Sigmoid colon (tissue), 7 donors: ENCODE results near the gene RASSF10. TPM values are rescaled to one million over a fixed set of nuclear protein-coding genes. Genes with fewer than 3 reads are reported as not detected.

Experiments
- DNase-seq: peaks from one replicate; pipeline ENCODE4 v3.0.0-alpha.2; 2019
- H3K27ac ChIP-seq, 4 donors: fragments of 200-600 bp; sonication (generic); one replicate each; pipeline ENCODE4 v1.5.1; 2016 to 2019; ENCODE audit warnings: mild to moderate bottlenecking in 1 of 4
- H3K27me3 ChIP-seq, 3 donors: fragments of 200-600 bp; sonication (generic); one replicate each; pipeline ENCODE4 v1.5.1; 2019; ENCODE audit warnings: mild to moderate bottlenecking in 1 of 3
- H3K36me3 ChIP-seq, 4 donors: fragments of 200-600 bp; sonication (generic); one replicate each; pipeline ENCODE4 v1.5.1; 2016 to 2019
- H3K4me1 ChIP-seq, 4 donors: fragments of 200-600 bp; sonication (generic); one replicate each; pipeline ENCODE4 v1.5.1; 2017 to 2019
- H3K4me3 ChIP-seq, 4 donors: fragments of 200-600 bp; sonication (generic); one replicate each; pipeline ENCODE4 v1.5.1; 2017 to 2019; ENCODE audit warnings: mild to moderate bottlenecking in 2 of 4, moderate library complexity in 1 of 4
- H3K9me3 ChIP-seq, 4 donors: fragments of 200-600 bp in 3 of 4; sonication (generic) in 3 of 4; one replicate each; pipeline versions ENCODE4 v1.5.1 to v1.6.1; 2013 to 2019
- EP300 ChIP-seq, 4 donors: sonication (generic); formaldehyde crosslinking; IDR thresholded peaks; one replicate each; pipeline ENCODE4 v1.6.1; 2017; ENCODE audit warnings: antibody characterized with exemption in 4 of 4
- POLR2A ChIP-seq, 2 donors: fragments of 450-650 bp; IDR thresholded peaks; one replicate each; pipeline ENCODE4 v1.6.1; 2016; ENCODE audit warnings: antibody characterized with exemption in 2 of 2, mild to moderate bottlenecking in 2 of 2, moderate library complexity in 2 of 2
- POLR2AphosphoS5 ChIP-seq, 4 donors: sonication (generic); formaldehyde crosslinking; IDR thresholded peaks; one replicate each; pipeline ENCODE4 v1.6.1; 2017; ENCODE audit warnings: antibody characterized with exemption in 4 of 4
- WGBS, 2 donors: extraction: QIAGEN DNeasy Blood & Tissue Kit; methylation state at CpG; one replicate each; pipeline ENCODE4 v1.1.7; 2013; 5-methylcytosine and 5-hydroxymethylcytosine counted together
- intact Hi-C: fragments of 100-400 bp; cut with DNase I; formaldehyde crosslinking; loops from one replicate; pipeline ENCODE4 v1.15.1; 2023
- polyA plus RNA-seq, 3 donors: library from polyadenylated mRNA; stranded (reverse); fragments of 200-250 nt; gene quantifications; one replicate each; pipeline ENCODE4 v1.2.3, GENCODE V29; 2013
- total RNA-seq, 4 donors: library from RNA; depleted of rRNA; stranded (reverse); fragments of >200 nt; gene quantifications; one replicate each; pipeline ENCODE4 v1.1.0, GENCODE V29; 2016
- TF ChIP-seq, protein P1 (sequence below), 4 experiments: fragments of 450-650 bp in 3 of 4; fragments of 200-600 bp in 1 of 4; IDR thresholded peaks; one replicate each; pipeline ENCODE4 v1.5.1; 2016 to 2019; ENCODE audit warnings: antibody characterized with exemption in 4 of 4, mild to moderate bottlenecking in 3 of 4, moderate library complexity in 2 of 4
- donor health status: healthy with polysubstance abuse.
- donor health status: Bipolar disorder and iron deficiency.
- donor health status: healthy.

RASSF10 gene
- total and polyA plus RNA-seq, 7 donors = under 0.01 to 0.60 (median 0.38) TPM; not detected in 3

DNA sequence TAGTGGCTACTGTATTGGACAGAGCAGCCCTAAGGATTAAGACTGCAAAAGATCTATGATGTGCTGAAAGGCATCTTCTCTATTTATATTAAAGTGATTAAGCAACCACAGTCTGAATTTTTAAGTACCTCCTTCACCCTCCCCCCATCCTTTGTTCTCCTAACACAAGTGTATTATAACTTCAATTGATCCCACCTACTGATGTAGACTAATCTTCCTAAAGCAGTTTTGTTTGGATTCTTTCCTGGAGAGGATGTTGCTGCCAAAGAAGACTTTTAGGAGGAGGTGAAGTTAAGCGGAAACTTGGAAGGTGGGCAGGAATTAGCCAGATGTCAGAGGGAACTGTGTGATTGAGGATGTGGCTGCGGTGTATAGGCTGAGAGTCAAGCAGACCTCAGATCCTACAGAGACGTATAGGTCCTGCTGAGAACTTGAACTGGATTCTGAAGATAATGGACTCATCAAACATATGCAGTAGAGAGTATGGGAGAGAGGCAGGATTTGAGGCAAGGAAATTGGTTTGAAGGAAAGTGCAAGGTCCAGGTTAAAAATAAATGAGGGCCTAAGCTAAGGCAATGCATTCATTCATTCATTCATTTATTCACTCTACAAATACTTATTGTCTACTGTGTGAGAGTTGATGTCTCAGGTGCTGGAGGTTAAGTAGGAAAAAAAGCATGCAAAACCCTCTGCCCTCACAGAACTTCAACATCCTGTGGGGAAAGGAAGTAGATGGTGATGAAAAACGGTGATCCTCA lies 5.2 kb upstream of the RASSF10 start:
- 78 to 91% methylated on average over 4 of the region's 4 CpGs for WGBS, 2 donors
- TF ChIP-seq EP300 (IDR thresholded peaks at IDR 0.05) (no peak), POLR2AphosphoS5 (IDR thresholded peaks at IDR 0.05) (no peak), POLR2A (IDR thresholded peaks at IDR 0.05) (no peak)
- TF ChIP-seq, protein P1, sequence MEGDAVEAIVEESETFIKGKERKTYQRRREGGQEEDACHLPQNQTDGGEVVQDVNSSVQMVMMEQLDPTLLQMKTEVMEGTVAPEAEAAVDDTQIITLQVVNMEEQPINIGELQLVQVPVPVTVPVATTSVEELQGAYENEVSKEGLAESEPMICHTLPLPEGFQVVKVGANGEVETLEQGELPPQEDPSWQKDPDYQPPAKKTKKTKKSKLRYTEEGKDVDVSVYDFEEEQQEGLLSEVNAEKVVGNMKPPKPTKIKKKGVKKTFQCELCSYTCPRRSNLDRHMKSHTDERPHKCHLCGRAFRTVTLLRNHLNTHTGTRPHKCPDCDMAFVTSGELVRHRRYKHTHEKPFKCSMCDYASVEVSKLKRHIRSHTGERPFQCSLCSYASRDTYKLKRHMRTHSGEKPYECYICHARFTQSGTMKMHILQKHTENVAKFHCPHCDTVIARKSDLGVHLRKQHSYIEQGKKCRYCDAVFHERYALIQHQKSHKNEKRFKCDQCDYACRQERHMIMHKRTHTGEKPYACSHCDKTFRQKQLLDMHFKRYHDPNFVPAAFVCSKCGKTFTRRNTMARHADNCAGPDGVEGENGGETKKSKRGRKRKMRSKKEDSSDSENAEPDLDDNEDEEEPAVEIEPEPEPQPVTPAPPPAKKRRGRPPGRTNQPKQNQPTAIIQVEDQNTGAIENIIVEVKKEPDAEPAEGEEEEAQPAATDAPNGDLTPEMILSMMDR (IDR thresholded peaks at IDR 0.05) = no peak

DNA sequence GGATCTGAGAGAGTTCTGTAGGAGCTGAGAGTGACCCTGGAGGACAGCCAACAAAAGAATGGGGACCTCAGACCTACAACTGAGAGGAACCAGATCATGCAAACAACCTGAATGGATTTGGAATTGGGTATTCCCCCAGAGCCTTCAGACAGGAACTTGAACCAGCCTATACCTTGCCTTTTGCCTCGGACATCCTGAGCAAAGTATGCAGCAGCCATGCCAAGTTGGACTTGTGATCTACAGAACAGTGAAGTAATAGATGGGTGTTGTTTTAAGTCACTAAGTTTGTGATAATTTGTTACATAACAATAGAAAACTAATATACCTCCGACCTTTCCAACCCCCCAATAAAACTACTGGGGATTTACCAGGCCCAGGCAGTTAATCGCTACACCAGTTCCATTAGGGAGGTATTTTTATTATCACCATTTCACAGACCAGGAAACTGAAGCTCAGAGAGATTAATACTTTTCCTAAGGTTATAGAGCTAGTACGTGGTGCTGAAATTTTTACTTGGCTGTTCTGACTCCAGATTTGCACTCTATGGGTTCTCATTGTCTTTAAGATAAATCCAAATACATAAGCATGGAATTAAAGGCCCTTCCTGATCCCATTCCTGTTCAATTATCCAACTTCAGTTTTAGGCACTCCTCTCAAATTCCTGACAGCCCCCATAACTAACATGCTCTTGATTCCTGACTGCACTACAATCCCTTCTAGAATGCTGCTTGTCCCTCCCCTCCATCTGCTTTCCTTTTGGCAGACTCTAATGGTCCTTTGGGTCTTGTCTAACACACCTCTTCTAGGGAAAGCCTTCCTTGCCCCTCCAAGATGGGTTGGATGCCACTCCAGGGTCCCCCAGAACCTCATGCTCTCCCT lies 1.7 kb upstream of the RASSF10 start:
- Histone ChIP-seq H3K27me3 (peaks cover 36 to 77% (median 37%) of the 10 kb centered on the region in 3 donors), H3K27ac (no peak overlapping the region), H3K4me1 (peaks cover 0 to 29% (median 24%) of the 10 kb centered on the region in 4 donors), H3K9me3 (no peaks in the 10 kb centered on the region), H3K36me3 (no peaks in the 10 kb centered on the region), H3K4me3 (no peak overlapping the region)
- 58 to 73% methylated on average over 4 of the region's 4 CpGs for WGBS, 2 donors
- intact Hi-C loops = no loop called here
- no peak for DNase-seq
- TF ChIP-seq, protein P1 (IDR thresholded peaks at IDR 0.05) = no peak
- TF ChIP-seq POLR2AphosphoS5 (IDR thresholded peaks at IDR 0.05) (no peak), EP300 (IDR thresholded peaks at IDR 0.05) (no peak), POLR2A (IDR thresholded peaks at IDR 0.05) (no peak)

More for the DNA sequence above, 5.2 kb upstream of the RASSF10 start:
- no peak overlapping the region for H3K4me3 ChIP-seq
- H3K4me1 ChIP-seq = peaks cover 0 to 5% (median 5%) of the 10 kb centered on the region in 4 donors
- intact Hi-C loops = no loop called here
- peaks cover 12 to 42% (median 17%) of the 10 kb centered on the region in 3 donors for H3K27me3 ChIP-seq
- no peaks in the 10 kb centered on the region for H3K9me3 ChIP-seq
- DNase-seq = no peak
- no peak overlapping the region for H3K27ac ChIP-seq
- H3K36me3 ChIP-seq = no peaks in the 10 kb centered on the region

DNA sequence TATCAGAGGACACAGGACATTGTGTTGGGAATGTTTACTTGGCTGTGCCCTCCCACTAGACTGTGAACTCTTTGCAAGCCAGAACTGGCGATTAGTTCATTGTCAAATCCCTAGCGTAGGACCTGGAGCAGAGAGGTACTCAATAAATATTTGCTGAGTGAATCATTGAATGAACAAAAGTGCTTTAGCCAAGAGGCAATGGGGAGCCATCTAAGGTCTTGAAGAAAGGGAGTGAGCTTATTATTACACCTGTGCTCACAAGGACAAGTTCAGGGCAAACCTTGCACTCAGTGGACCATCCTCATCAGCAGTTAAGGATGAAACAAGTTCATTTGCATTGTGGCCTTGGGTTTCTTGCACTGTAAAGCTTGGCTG lies 1.1 kb upstream of the RASSF10 start:
- WGBS, 2 donors = 18 to 72% methylated on average over 2 of the region's 2 CpGs
- H3K36me3 ChIP-seq = no peaks in the 10 kb centered on the region
- H3K4me3 ChIP-seq = no peak overlapping the region
- TF ChIP-seq POLR2AphosphoS5 (IDR thresholded peaks at IDR 0.05) = no peak
- no peak for TF ChIP-seq POLR2A (IDR thresholded peaks at IDR 0.05)
- intact Hi-C loops = no loop called here
- H3K4me1 ChIP-seq = peaks cover 0 to 29% (median 24%) of the 10 kb centered on the region in 4 donors
- no peaks in the 10 kb centered on the region for H3K9me3 ChIP-seq
- no peak overlapping the region for H3K27ac ChIP-seq
- no peak for DNase-seq
- H3K27me3 ChIP-seq = peaks cover 36 to 84% (median 37%) of the 10 kb centered on the region in 3 donors

DNA sequence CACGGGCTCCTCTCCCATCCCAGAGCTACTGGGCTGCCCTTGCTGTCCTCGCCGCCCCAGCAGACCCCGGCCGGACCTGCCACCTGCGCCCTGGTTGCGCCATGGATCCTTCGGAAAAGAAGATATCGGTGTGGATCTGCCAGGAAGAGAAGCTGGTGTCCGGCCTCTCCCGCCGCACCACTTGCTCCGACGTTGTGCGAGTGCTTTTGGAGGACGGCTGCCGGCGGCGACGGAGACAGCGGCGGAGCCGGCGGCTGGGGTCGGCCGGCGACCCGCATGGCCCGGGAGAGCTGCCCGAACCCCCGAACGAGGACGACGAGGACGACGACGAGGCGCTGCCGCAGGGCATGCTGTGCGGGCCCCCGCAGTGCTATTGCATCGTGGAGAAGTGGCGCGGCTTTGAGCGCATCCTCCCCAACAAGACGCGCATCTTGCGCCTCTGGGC lies 382 bp downstream of the RASSF10 start:
- DNase-seq = no peak
- peaks cover 36 to 96% (median 37%) of the 10 kb centered on the region in 3 donors for H3K27me3 ChIP-seq
- no peak overlapping the region for H3K27ac ChIP-seq
- H3K4me3 ChIP-seq = peak overlapping the region in 3 of 4 donors; percentile 26 to 43 (median 32)
- intact Hi-C loops = no loop called here
- WGBS, 2 donors = 1 to 2% methylated on average over 48 of the region's 48 CpGs
- peaks cover 0 to 29% (median 24%) of the 10 kb centered on the region in 4 donors for H3K4me1 ChIP-seq
- H3K9me3 ChIP-seq = no peaks in the 10 kb centered on the region
- TF ChIP-seq POLR2A (IDR thresholded peaks at IDR 0.05) = no peak
- no peaks in the 10 kb centered on the region for H3K36me3 ChIP-seq

DNA sequence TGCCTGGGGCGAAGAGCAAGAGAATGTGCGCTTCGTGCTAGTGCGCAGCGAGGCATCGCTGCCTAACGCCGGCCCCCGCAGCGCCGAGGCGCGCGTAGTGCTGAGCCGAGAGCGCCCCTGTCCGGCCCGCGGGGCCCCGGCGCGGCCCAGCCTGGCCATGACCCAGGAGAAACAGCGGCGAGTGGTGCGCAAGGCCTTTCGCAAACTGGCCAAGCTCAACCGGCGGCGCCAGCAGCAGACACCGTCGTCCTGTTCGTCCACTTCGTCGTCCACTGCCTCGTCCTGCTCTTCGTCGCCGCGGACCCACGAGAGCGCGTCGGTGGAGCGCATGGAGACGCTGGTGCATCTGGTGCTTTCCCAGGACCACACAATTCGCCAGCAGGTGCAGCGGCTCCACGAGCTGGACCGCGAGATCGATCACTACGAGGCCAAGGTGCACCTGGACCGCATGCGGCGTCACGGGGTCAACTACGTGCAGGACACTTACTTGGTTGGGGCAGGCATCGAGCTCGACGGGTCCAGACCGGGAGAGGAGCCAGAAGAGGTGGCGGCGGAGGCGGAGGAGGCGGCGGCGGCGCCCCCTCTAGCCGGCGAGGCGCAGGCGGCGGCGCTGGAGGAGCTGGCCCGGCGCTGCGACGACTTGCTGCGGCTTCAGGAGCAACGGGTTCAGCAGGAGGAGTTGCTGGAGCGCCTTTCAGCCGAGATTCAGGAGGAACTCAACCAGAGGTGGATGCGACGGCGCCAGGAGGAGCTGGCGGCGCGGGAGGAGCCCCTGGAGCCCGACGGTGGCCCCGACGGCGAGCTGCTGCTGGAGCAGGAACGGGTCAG lies 1.0 kb downstream of the RASSF10 start:
- Histone ChIP-seq H3K4me3 (peak overlapping the region in 3 of 4 donors; percentile 26 to 43 (median 32)), H3K27me3 (peaks cover 36 to 92% (median 37%) of the 10 kb centered on the region in 3 donors), H3K27ac (no peak overlapping the region), H3K9me3 (no peaks in the 10 kb centered on the region), H3K36me3 (no peaks in the 10 kb centered on the region), H3K4me1 (peaks cover 0 to 29% (median 24%) of the 10 kb centered on the region in 4 donors)
- WGBS, 2 donors = 2% methylated on average over 94 of the region's 94 CpGs
- DNase-seq = no peak
- intact Hi-C loops = no loop called here
- TF ChIP-seq EP300 (IDR thresholded peaks at IDR 0.05) = no peak
- TF ChIP-seq, protein P1 (IDR thresholded peaks at IDR 0.05) = no peak
- no peak for TF ChIP-seq POLR2AphosphoS5 (IDR thresholded peaks at IDR 0.05)
- no peak for TF ChIP-seq POLR2A (IDR thresholded peaks at IDR 0.05)
